Stimulated activated naive B cell treated with anti-CD40 and anti-IgM and Interleukin-4, amounts not matched to agents 10 μg/mL and 1 μg/mL and 100 μg/mL, for 72 hours (primary cell): ENCODE measurements around the gene RFNG.

ENCODE experiments used
- ATAC-seq, 2 donors: fragments of 150-1000 bp; cut with Tn5 transposase; replicated peaks; 2 replicates each; pipeline ENCODE4 v1.10.0; 2021; ENCODE audit warnings: moderate library complexity in 1 of 2
- DNase-seq: peaks from one replicate; pipeline ENCODE4 v3.0.0; 2021
- H3K27ac Mint-ChIP-seq: one replicate; pipeline ENCODE4 v1.8.0; 2022; ENCODE audit warnings: mild to moderate bottlenecking, mixed read lengths
- H3K27me3 Mint-ChIP-seq, 2 donors: one replicate each; pipeline ENCODE4 v1.8.0; 2022; ENCODE audit warnings: mixed read lengths in 2 of 2
- H3K36me3 Mint-ChIP-seq, 2 donors: one replicate each; pipeline ENCODE4 v1.8.0; 2022; ENCODE audit warnings: mixed read lengths in 2 of 2, mild to moderate bottlenecking in 1 of 2
- H3K4me1 Mint-ChIP-seq, 2 donors: one replicate each; pipeline ENCODE4 v1.8.0; 2022; ENCODE audit warnings: mixed read lengths in 2 of 2, mild to moderate bottlenecking in 1 of 2
- H3K4me3 Mint-ChIP-seq, 2 donors: one replicate each; pipeline ENCODE4 v1.8.0; 2022; ENCODE audit warnings: mild to moderate bottlenecking in 2 of 2, mixed read lengths in 2 of 2, moderate library complexity in 1 of 2
- H3K9me3 Mint-ChIP-seq, 2 donors: one replicate each; pipeline ENCODE4 v1.8.0; 2022; ENCODE audit warnings: mixed read lengths in 2 of 2, mild to moderate bottlenecking in 1 of 2

RFNG gene

DNA sequence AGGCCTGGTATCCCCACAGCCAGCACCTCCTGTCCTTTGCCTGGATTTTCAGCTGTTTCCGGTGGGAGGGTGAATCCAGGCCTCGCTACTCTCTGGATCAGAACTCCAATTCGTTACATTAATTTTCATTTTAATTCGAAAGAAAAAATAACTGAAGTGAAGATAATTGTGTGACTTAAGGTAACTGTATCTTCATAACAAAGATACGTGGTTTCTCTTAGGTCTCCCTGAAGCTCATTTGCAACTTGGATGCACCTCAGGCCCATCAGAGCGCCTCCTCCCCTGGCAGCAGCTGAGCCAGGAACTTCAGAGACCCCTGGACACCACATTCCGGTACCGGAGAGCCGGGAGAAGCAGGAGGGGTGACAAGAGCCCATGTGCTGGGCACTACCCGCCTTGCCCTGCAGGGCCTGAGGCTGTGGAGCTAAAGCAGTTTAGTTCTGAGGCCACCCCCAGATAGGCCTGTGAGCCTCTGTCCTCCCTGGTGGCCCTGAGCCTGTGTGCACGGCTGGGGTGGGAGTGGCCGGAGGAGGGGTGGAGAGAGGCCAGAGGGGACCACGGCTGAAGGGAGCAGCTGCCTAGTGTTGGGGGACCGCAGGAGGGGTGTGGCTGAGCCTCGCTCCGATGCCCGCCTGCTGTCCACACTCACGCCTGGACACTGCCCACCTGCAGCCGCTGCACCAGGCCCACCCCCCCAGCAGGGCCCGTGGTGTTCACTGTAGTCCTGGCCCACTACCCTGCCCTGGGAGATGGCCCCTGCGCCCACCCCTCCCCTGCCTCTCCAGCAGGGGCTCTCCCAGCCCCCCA is 25.4 kb upstream of the RFNG start:
- H3K27me3 Mint-ChIP-seq = no peaks in the 10 kb centered on the region
- DNase-seq = no peak
- no peaks in the 10 kb centered on the region for H3K9me3 Mint-ChIP-seq

DNA sequence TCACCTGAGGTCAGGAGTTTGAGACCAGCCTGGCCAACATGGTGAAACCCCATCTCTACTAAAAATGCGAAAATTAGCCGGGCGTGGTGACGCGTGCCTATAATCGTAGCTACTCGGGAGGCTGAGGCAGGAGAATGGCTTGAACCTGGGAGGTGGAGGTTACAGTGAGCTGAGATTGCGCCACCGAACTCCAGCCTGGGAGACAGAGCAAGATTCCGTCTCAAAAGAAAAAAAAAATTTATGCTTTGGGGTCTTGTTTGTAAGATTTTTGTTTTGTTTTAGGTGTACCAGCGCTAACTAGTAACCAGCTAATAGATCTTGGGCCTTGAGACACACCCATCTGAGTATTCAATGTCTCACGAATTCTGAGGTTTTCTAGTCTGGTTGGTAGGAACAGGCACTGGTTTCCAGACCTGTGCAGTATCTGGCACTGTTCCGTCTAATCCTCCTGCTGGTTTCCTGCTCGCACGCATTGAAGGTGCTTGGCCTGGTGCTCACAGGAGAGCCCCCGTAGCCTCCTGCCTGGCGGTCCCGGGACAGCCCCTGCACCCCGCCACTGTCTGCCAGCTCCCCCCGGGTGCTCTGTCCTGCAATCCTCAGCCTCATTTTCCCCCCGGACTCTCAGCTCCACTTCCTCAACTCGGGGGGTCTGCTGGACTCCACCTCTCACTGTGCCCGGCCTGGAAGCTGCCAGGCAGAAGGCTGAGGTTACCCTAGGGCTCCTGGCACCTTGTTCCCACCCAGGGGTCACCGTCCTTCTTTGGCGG is 24.6 kb upstream of the RFNG start:
- peak overlapping the region; percentile 65 for H3K27ac Mint-ChIP-seq
- H3K27me3 Mint-ChIP-seq = no peaks in the 10 kb centered on the region
- peak in 1 of 2 donors; percentile 10 for ATAC-seq
- H3K9me3 Mint-ChIP-seq = no peaks in the 10 kb centered on the region
- peaks cover 23 to 30% of the 10 kb centered on the region in 2 donors for H3K36me3 Mint-ChIP-seq
- no peak for DNase-seq
- H3K4me1 Mint-ChIP-seq = peaks cover 2 to 14% of the 10 kb centered on the region in 2 donors
- H3K4me3 Mint-ChIP-seq = no peak overlapping the region

More for the DNA sequence above, 25.4 kb upstream of the RFNG start:
- ATAC-seq = peak; percentile 48
- H3K4me3 Mint-ChIP-seq = no peak overlapping the region
- peak overlapping the region; percentile 65 for H3K27ac Mint-ChIP-seq
- peaks cover 27 to 32% of the 10 kb centered on the region in 2 donors for H3K36me3 Mint-ChIP-seq
- peaks cover 2 to 14% of the 10 kb centered on the region in 2 donors for H3K4me1 Mint-ChIP-seq

- no peak overlapping the region for H3K4me3 Mint-ChIP-seq
Observed at GRCh38 chr17:82073446-82073845, 21.8 kb upstream of the RFNG start.

DNA sequence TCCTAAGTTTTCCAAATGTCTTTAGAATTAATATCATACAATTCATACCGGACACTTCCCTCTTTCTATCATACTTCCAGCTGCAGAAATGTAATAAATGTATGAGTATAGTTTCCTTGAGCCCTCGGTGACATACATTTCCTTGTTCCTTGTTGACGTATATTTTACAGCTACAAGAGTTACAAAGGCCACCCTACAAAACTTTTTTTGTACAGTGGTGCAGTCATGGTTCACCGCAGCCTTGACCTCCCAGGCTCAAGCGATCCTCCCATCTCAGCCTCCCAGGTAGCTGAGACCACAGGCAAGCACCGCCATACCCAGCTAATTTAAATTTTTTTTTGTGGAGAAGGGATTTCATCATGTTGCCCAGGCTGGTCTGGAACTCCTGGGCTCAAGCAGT is 21.2 kb upstream of the RFNG start:
- DNase-seq (no peak), ATAC-seq (no peak)
- Mint-ChIP-seq H3K4me1 (peaks cover 2 to 9% of the 10 kb centered on the region in 2 donors), H3K9me3 (no peaks in the 10 kb centered on the region), H3K27me3 (no peaks in the 10 kb centered on the region), H3K36me3 (peaks cover 5 to 7% of the 10 kb centered on the region in 2 donors), H3K4me3 (no peak overlapping the region), H3K27ac (no peak overlapping the region)

More at GRCh38 chr17:82073446-82073845, 21.8 kb upstream of the RFNG start:
- no peak for DNase-seq
- no peak for ATAC-seq
- H3K9me3 Mint-ChIP-seq = no peaks in the 10 kb centered on the region
- peaks cover 2 to 14% of the 10 kb centered on the region in 2 donors for H3K4me1 Mint-ChIP-seq
- H3K27ac Mint-ChIP-seq = no peak overlapping the region
- peaks cover 9 to 13% of the 10 kb centered on the region in 2 donors for H3K36me3 Mint-ChIP-seq
- no peaks in the 10 kb centered on the region for H3K27me3 Mint-ChIP-seq

DNA sequence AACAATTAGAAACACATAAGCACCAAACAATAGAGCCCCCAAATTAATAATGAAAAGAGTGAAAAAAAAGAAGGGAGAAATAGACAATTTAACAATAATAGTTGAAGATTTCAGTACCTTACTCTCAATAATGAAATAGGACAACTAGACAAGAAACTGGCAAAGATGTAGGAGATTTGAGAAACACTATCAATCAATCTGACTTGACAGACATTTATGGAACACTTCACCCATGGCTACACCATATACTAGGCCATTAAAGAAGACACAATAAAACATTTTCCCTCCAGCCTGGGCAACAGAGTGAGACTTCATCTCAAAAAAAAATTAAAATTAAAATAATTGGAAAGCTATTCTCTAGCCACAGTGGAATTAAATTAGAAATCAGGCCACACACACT is 19.0 kb upstream of the RFNG start:
- Mint-ChIP-seq H3K9me3 (no peaks in the 10 kb centered on the region), H3K4me1 (peaks cover 0 to 8% of the 10 kb centered on the region in 2 donors), H3K27ac (no peak overlapping the region), H3K27me3 (no peaks in the 10 kb centered on the region), H3K4me3 (no peak overlapping the region), H3K36me3 (no peaks in the 10 kb centered on the region)
- ATAC-seq = no peak
- DNase-seq = no peak

- H3K4me3 Mint-ChIP-seq = peak within 1 kb of the TSS; percentile 83 to 87
- peaks cover 5 to 25% of the 10 kb centered on the region in 2 donors for H3K4me1 Mint-ChIP-seq
- ATAC-seq (peak; percentile 85 to 91), DNase-seq (peak; percentile 68)
- peaks cover 2 to 7% of the 10 kb centered on the region in 2 donors for H3K36me3 Mint-ChIP-seq
- no peaks in the 10 kb centered on the region for H3K27me3 Mint-ChIP-seq
- peak within 1 kb of the TSS; percentile 93 for H3K27ac Mint-ChIP-seq
- H3K9me3 Mint-ChIP-seq = no peaks in the 10 kb centered on the region
Observed at GRCh38 chr17:82065638-82066303, 14.2 kb upstream of the RFNG start, which contains the start of gene DUS1L. Gene DUS1L, minus strand, starts transcription at chr17:82065804. Its CDS starts 745 bp downstream, at chr17:82065059.

- Mint-ChIP-seq H3K36me3 (peaks cover 4 to 9% of the 10 kb centered on the region in 2 donors), H3K4me3 (peak overlapping the region; percentile 77 to 79), H3K27ac (peak overlapping the region; percentile 93), H3K9me3 (no peaks in the 10 kb centered on the region), H3K27me3 (no peaks in the 10 kb centered on the region), H3K4me1 (peaks cover 5 to 28% of the 10 kb centered on the region in 2 donors)
- DNase-seq (peak; percentile 35), ATAC-seq (peak; percentile 67 to 74)
Observed at GRCh38 chr17:82065193-82065637, 13.6 kb upstream of the RFNG start.

GRCh38 chr17:82064433-82065192 is 13.0 kb upstream of the RFNG start:
- no peak for DNase-seq
- Mint-ChIP-seq H3K4me3 (peak overlapping the region; percentile 77 to 79), H3K27me3 (no peaks in the 10 kb centered on the region), H3K36me3 (peaks cover 4 to 13% of the 10 kb centered on the region in 2 donors), H3K4me1 (peaks cover 5 to 34% of the 10 kb centered on the region in 2 donors), H3K9me3 (no peaks in the 10 kb centered on the region), H3K27ac (peak overlapping the region; percentile 93)
- ATAC-seq = no peak

GRCh38 chr17:82063424-82064415 is 12.1 kb upstream of the RFNG start:
- Mint-ChIP-seq H3K27me3 (no peaks in the 10 kb centered on the region), H3K36me3 (peaks cover 5 to 15% of the 10 kb centered on the region in 2 donors), H3K27ac (peak overlapping the region; percentile 25), H3K4me1 (peaks cover 5 to 34% of the 10 kb centered on the region in 2 donors), H3K9me3 (no peaks in the 10 kb centered on the region), H3K4me3 (peak overlapping the region; percentile 77 to 79)
- DNase-seq (no peak), ATAC-seq (no peak)

DNA sequence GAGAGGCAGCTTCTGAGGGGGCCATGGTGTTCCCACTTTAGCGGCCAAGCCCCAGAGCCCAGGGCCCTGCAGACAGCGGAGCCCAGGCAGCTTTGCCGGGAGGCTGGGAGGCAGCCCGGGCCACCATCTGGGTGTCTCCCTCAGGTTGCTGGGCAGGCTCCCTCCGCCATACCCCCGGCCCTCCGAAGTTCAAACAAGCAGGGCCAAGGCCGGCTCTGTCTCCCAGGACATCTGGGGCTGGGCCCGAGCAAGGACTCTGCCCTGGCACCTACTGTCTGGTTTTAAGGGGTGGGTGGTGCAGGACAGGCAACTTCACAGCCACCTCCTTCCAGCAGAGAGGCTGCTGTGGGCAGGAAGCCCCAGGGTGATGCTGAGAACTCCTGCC is 11.4 kb upstream of the RFNG start:
- no peak for ATAC-seq
- Mint-ChIP-seq H3K9me3 (no peaks in the 10 kb centered on the region), H3K4me3 (no peak overlapping the region), H3K4me1 (peaks cover 5 to 34% of the 10 kb centered on the region in 2 donors), H3K27ac (no peak overlapping the region), H3K27me3 (no peaks in the 10 kb centered on the region), H3K36me3 (peaks cover 8 to 20% of the 10 kb centered on the region in 2 donors)
- DNase-seq = no peak

- Mint-ChIP-seq H3K4me1 (peaks cover 5 to 34% of the 10 kb centered on the region in 2 donors), H3K9me3 (no peaks in the 10 kb centered on the region), H3K36me3 (peaks cover 12 to 24% of the 10 kb centered on the region in 2 donors), H3K27ac (peak overlapping the region; percentile 77), H3K4me3 (no peak overlapping the region), H3K27me3 (no peaks in the 10 kb centered on the region)
- DNase-seq (no peak), ATAC-seq (no peak)
Observed at GRCh38 chr17:82062076-82062983, 10.7 kb upstream of the RFNG start.
